ENCODE measurements around the gene RAI1.

DNA sequence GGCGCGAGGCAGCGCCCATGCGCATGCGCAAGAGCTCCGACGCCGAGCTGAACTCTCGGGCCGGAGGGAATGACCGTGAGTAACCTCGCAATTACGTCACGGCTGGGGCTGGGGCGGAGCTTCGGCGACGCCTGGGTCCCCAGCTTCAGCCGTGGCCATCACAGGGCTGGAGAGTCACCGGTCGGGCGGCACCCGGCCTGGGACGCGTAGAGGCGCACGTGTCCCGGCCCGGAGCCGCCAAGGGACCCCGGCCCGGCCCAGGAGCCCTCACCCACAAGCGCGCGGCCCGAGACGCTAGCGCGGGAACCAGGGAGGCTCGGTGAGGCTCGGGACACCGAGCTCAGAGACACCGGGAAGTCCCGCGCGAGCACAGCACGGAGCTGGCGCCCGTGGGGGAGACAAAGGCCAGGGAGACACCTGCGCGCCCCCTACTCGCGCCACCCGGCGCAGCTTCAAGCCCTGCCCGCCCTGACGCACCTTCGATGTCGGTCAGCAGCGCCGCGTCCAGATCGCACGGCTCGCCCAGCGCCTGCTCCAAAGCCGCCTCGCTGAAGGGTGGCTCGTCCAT lies 155.1 kb downstream of the RAI1 start:
- peak in 1 of 6 experiments; percentile 16 for TF ChIP-seq CTCF (IDR thresholded peaks at IDR 0.05)
- TF ChIP-seq POLR2A (IDR thresholded peaks at IDR 0.05) = peak; percentile 99 to 100
